ENCODE measurements around the gene PLD4. TPM values are rescaled to one million over a fixed set of nuclear protein-coding genes. Genes with fewer than 3 reads are reported as not detected.

Gene PLD4
- total RNA-seq, 1 experiment from 2014 or later, result 0.07 TPM

DNA sequence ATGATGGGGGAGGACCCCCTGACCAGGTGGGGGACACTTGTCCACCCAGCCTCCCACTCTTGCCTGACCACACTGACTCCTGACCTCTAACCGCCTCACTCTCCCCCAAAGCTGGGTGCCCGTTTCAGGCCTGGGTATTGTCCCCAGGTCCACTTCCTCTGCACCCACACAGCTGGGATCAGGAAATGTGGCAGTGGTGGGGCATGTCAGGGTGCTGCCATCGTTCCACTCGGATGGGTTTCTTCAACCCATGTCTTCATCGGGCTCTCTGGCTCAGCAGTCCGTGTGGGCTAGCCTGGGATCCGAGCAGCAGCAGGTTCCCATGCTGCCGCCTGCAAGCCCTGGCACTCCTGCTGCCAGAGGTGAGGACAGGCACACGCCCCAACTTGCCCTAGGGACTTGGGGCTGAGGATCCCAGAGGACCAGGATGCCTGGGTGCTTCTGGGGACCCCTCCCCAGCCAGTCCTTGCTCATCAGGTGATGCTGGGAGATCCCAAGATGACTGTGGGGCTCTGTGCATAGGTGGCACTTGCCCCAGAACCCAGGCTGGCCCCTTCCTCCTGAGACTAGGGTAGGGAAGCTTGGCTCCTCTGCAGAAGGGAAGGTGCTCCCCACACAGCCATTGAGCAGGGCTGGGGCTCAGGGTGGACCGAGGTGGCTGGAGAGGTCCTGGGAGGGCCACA is 58.0 kb downstream of the PLD4 start:
- H3K4me3 Mint-ChIP-seq, result no peak overlapping the region
- no peak overlapping the region for H3K27ac Mint-ChIP-seq
- no peak for ATAC-seq
- H3K4me1 Mint-ChIP-seq, result peaks cover 7% of the 10 kb centered on the region; the same call in 1 of the 2 replicates
- CTCF ChIA-PET, result interaction anchor here (1.3 kb wide), 1 partner anchor 12 kb away, joined by 3 read pairs; no protein-coding TSS in a partner anchor
- H3K36me3 Mint-ChIP-seq, result no peaks in the 10 kb centered on the region
- TF ChIP-seq RORB (CRISPR knock-in tag; IDR thresholded peaks at IDR 0.05), result no peak
- no peak for TF ChIP-seq JUN (CRISPR knock-in tag; IDR thresholded peaks at IDR 0.05)
- no peak for TF ChIP-seq KAT7 (CRISPR knock-in tag; IDR thresholded peaks at IDR 0.05; ENCODE audit: borderline replicate concordance)
- TF ChIP-seq MYBL2 (CRISPR knock-in tag; IDR thresholded peaks at IDR 0.05), result no peak
- TF ChIP-seq JAZF1 (CRISPR knock-in tag; IDR thresholded peaks at IDR 0.05), result no peak
- TF ChIP-seq, protein P1, sequence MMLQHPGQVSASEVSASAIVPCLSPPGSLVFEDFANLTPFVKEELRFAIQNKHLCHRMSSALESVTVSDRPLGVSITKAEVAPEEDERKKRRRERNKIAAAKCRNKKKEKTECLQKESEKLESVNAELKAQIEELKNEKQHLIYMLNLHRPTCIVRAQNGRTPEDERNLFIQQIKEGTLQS (CRISPR knock-in tag; conservative IDR thresholded peaks at IDR 0.05), result no peak
- TF ChIP-seq, protein P2, sequence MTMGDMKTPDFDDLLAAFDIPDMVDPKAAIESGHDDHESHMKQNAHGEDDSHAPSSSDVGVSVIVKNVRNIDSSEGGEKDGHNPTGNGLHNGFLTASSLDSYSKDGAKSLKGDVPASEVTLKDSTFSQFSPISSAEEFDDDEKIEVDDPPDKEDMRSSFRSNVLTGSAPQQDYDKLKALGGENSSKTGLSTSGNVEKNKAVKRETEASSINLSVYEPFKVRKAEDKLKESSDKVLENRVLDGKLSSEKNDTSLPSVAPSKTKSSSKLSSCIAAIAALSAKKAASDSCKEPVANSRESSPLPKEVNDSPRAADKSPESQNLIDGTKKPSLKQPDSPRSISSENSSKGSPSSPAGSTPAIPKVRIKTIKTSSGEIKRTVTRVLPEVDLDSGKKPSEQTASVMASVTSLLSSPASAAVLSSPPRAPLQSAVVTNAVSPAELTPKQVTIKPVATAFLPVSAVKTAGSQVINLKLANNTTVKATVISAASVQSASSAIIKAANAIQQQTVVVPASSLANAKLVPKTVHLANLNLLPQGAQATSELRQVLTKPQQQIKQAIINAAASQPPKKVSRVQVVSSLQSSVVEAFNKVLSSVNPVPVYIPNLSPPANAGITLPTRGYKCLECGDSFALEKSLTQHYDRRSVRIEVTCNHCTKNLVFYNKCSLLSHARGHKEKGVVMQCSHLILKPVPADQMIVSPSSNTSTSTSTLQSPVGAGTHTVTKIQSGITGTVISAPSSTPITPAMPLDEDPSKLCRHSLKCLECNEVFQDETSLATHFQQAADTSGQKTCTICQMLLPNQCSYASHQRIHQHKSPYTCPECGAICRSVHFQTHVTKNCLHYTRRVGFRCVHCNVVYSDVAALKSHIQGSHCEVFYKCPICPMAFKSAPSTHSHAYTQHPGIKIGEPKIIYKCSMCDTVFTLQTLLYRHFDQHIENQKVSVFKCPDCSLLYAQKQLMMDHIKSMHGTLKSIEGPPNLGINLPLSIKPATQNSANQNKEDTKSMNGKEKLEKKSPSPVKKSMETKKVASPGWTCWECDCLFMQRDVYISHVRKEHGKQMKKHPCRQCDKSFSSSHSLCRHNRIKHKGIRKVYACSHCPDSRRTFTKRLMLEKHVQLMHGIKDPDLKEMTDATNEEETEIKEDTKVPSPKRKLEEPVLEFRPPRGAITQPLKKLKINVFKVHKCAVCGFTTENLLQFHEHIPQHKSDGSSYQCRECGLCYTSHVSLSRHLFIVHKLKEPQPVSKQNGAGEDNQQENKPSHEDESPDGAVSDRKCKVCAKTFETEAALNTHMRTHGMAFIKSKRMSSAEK (CRISPR knock-in tag; IDR thresholded peaks at IDR 0.05; ENCODE audit: borderline replicate concordance), result no peak
- no peak for TF ChIP-seq EMX1 (CRISPR knock-in tag; IDR thresholded peaks at IDR 0.05)
- TF ChIP-seq, protein P3, sequence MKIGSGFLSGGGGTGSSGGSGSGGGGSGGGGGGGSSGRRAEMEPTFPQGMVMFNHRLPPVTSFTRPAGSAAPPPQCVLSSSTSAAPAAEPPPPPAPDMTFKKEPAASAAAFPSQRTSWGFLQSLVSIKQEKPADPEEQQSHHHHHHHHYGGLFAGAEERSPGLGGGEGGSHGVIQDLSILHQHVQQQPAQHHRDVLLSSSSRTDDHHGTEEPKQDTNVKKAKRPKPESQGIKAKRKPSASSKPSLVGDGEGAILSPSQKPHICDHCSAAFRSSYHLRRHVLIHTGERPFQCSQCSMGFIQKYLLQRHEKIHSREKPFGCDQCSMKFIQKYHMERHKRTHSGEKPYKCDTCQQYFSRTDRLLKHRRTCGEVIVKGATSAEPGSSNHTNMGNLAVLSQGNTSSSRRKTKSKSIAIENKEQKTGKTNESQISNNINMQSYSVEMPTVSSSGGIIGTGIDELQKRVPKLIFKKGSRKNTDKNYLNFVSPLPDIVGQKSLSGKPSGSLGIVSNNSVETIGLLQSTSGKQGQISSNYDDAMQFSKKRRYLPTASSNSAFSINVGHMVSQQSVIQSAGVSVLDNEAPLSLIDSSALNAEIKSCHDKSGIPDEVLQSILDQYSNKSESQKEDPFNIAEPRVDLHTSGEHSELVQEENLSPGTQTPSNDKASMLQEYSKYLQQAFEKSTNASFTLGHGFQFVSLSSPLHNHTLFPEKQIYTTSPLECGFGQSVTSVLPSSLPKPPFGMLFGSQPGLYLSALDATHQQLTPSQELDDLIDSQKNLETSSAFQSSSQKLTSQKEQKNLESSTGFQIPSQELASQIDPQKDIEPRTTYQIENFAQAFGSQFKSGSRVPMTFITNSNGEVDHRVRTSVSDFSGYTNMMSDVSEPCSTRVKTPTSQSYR (CRISPR knock-in tag; IDR thresholded peaks at IDR 0.05), result no peak
- H3K9me3 Mint-ChIP-seq, result no peaks in the 10 kb centered on the region
- DNase-seq (ENCODE audit: low spot score), result no peak
- POLR2A ChIA-PET, result no interaction called here
- H3K27me3 Mint-ChIP-seq (ENCODE audit: low read depth), result peaks cover 30% of the 10 kb centered on the region

Other genes with a start within 250 kb of the PLD4 start
- gene INF2, start 235.3 kb upstream of the PLD4 start, total RNA-seq (2021), result 69.0 to 82.4 TPM (median 72.4 TPM) in 3 replicates
- 10.0 to 13.3 TPM (median 12.0 TPM) in 3 replicates for gene ADSS1, start 200.7 kb upstream of the PLD4 start, total RNA-seq (2021)
- gene SIVA1, start 171.7 kb upstream of the PLD4 start, total RNA-seq (2021), result 113 to 128 TPM (median 124 TPM) in 3 replicates
- 105 to 121 TPM (median 106 TPM) in 3 replicates for gene AKT1, start 129.1 kb upstream of the PLD4 start, total RNA-seq (2021)
- 5.4 to 6.4 TPM (median 5.5 TPM) in 3 replicates for gene ZBTB42, start 123.8 kb upstream of the PLD4 start, total RNA-seq (2021)
- gene CEP170B, start 59.6 kb upstream of the PLD4 start, total RNA-seq (2021), result 33.6 to 47.0 TPM (median 33.8 TPM) in 3 replicates
- gene AHNAK2, start 53.5 kb downstream of the PLD4 start, total RNA-seq (2021), result 3.3 to 3.5 TPM (median 3.4 TPM) in 3 replicates
- 2.6 to 3.8 TPM (median 2.8 TPM) in 3 replicates for gene CLBA1, start 60.9 kb downstream of the PLD4 start, total RNA-seq (2021)
- 55.9 to 63.3 TPM (median 58.3 TPM) in 3 replicates for gene CDCA4, start 96.2 kb downstream of the PLD4 start, total RNA-seq (2021)
- gene GPR132, start 140.6 kb downstream of the PLD4 start, total RNA-seq (2021), result 0.09 to 0.13 TPM in 2 of 3 replicates, not detected in the other
- 10.6 to 12.2 TPM (median 11.8 TPM) in 3 replicates for gene JAG2, start 243.9 kb downstream of the PLD4 start, total RNA-seq (2021)

All from WTC11 (cell line).